SK-N-SH treated with all-trans-retinoic acid at 6 μM for 48 hours (cell line): ENCODE measurements around the gene CCND1.

ENCODE experiments used
- BACH2 ChIP-seq: fragments of 250-450 bp; sonication (Bioruptor Pico); IDR thresholded peaks from 2 replicates; pipeline ENCODE4 v1.9.0; 2021; ENCODE audit warnings: mild to moderate bottlenecking, borderline replicate concordance
- PATZ1 ChIP-seq: fragments of 250-450 bp; sonication (Bioruptor Pico); IDR thresholded peaks from 2 replicates; pipeline ENCODE4 v1.8.0; 2020; ENCODE audit warnings: mild to moderate bottlenecking, moderate library complexity, borderline replicate concordance
- ZFP3 ChIP-seq: fragments of 250-450 bp; sonication (Bioruptor Pico); IDR thresholded peaks from 2 replicates; pipeline ENCODE4 v1.5.0; 2020; ENCODE audit warnings: mild to moderate bottlenecking, moderate library complexity
- ZNF70 ChIP-seq: fragments of 450-650 bp; formaldehyde crosslinking; IDR thresholded peaks from 2 replicates; pipeline ENCODE4 v1.5.0; 2020; ENCODE audit warnings: mild to moderate bottlenecking, moderate library complexity

DNA sequence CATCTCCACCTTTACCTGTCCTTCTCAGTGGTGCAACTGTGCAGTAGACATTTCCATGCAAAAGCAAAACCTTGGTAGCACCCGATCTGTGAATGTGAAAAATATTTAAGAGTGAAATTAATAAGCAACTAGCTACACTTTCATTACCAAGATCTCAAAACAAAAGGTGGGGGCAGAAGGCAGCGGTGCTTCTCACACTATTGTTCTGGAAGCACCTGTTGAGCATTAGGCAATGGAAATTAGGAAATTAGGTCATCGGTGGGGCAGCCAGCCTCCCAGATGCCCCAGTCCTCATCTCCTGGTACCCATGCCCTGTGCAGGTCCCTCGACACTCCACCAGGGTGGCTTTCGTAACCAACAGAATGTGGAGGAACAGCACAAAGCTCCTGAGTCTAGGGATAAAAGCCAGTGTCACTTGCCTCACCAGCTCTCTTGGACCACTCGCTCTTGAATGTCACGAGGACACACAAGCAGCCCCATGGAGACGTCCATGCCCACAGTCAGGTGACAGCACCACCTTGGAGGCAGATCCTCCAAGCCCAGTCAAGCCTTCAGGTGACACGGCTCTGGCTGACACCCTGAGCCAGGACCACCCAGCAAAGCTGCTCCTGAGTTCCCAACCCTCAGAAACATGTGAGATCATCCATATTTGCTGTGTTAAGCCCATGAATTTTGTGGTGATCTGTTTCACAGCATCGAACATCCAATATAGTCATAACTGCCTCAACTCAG is 30.9 kb downstream of the CCND1 start:
- TF ChIP-seq PATZ1 (CRISPR knock-in tag): no peak
- TF ChIP-seq ZFP3: no peak
- no peak for TF ChIP-seq ZNF70 (CRISPR knock-in tag)
- no peak for TF ChIP-seq BACH2 (CRISPR knock-in tag)
